HG03378 (cell line): ENCODE measurements around the gene LRCH4.

Experiments
- ATAC-seq: cut with Tn5 transposase; IDR thresholded peaks from one replicate; pipeline ENCODE4 v1.9.1; 2021; ENCODE audit warnings: mild to moderate bottlenecking, moderate library complexity; ENCODE audit not compliant: unreplicated experiment

The LRCH4 gene

GRCh38 chr7:100604976-100605911, 19.3 kb upstream of the LRCH4 start:
- no peak for ATAC-seq

- no peak for ATAC-seq
Observed at GRCh38 chr7:100604028-100604975, 18.4 kb upstream of the LRCH4 start.

- ATAC-seq: no peak
Observed at GRCh38 chr7:100603726-100604027, 17.7 kb upstream of the LRCH4 start.

- ATAC-seq: no peak
Observed at GRCh38 chr7:100602889-100603725, 17.2 kb upstream of the LRCH4 start.

GRCh38 chr7:100600730-100601038, 14.8 kb upstream of the LRCH4 start:
- no peak for ATAC-seq

GRCh38 chr7:100599911-100600729, 14.2 kb upstream of the LRCH4 start:
- no peak for ATAC-seq

GRCh38 chr7:100598425-100598824, 12.5 kb upstream of the LRCH4 start:
- ATAC-seq: no peak

- no peak for ATAC-seq
Observed at GRCh38 chr7:100595188-100595587, 9.3 kb upstream of the LRCH4 start.

- ATAC-seq: no peak
Observed at GRCh38 chr7:100591596-100591995, 5.7 kb upstream of the LRCH4 start.

- ATAC-seq: no peak
Observed at GRCh38 chr7:100590077-100590737, 4.3 kb upstream of the LRCH4 start.

- ATAC-seq: no peak
Observed at GRCh38 chr7:100589341-100589947, 3.5 kb upstream of the LRCH4 start.

- no peak for ATAC-seq
Observed at GRCh38 chr7:100588438-100588837, 2.5 kb upstream of the LRCH4 start.

- ATAC-seq: peak; percentile 87
Observed at GRCh38 chr7:100586266-100587025, 517 bp upstream of the LRCH4 start, which contains the start of gene FBXO24. FBXO24 (plus strand) TSS chr7:100586328; CDS start chr7:100586626, 298 bp downstream.

GRCh38 chr7:100584683-100585510, 1.0 kb downstream of the LRCH4 start:
- no peak for ATAC-seq

- ATAC-seq: no peak
Observed at GRCh38 chr7:100584054-100584682, 1.8 kb downstream of the LRCH4 start.

- no peak for ATAC-seq
Observed at GRCh38 chr7:100583132-100584053, 2.5 kb downstream of the LRCH4 start.
